HCT116 (cell line): Measurements from ENCODE around the gene FRY. TPM values are rescaled to one million over a fixed set of nuclear protein-coding genes. Genes with fewer than 3 reads are reported as not detected.

Experiments
- ATAC-seq: fragments of 200-7000 bp; cut with Tn5 transposase; 2 replicates; pipeline ENCODE4 v1.9.1; 2020; ENCODE audit warnings: mild to moderate bottlenecking, moderate library complexity
- BruUV-seq: library from RNA; stranded (reverse); fragments of 400-500 nt; replicated peaks from 2 replicates; lab custom pipeline; 2021; lab: Mats Ljungman, UMichigan
- CTCF ChIA-PET: fragments of 300-600 bp; sonication (Branson Sonifier 250); formaldehyde crosslinking; loops from one replicate; lab custom pipeline; 2021; ENCODE audit warnings: antibody characterized with exemption; lab: Charles Lee
- POLR2A ChIA-PET: fragments of 300-600, 350-600 bp; sonication (Branson Sonifier 250); formaldehyde crosslinking; loops from one replicate; lab custom pipeline; 2021; ENCODE audit warnings: antibody characterized with exemption; lab: Charles Lee
- RAD21 ChIA-PET, 2 experiments: fragments of 300-600 bp; sonication (Branson Sonifier 250); formaldehyde crosslinking; loops; one replicate each; lab custom pipeline; 2023; ENCODE audit warnings: low total read pairs in 2 of 2; ENCODE audit not compliant: uncharacterized antibody in 2 of 2, unreplicated experiment in 2 of 2, low non-redundant PET in 1 of 2; lab: Charles Lee
- DNase-seq: peaks from one replicate; pipeline ENCODE4 v3.0.0-alpha.2; 2010; ENCODE audit warnings: low read depth, low spot score
- H2AFZ ChIP-seq: fragments of 200-600 bp; shearing (Covaris generic), sonication (generic); 2 replicates; pipeline ENCODE4 v1.6.1; 2017; ENCODE audit warnings: low read depth, mixed run types, mixed read lengths, antibody characterized with exemption, low read length; ENCODE audit not compliant: poor library complexity, severe bottlenecking
- H3K27ac ChIP-seq: 2 replicates; pipeline ENCODE4 v1.5.1; 2012; ENCODE audit warnings: low read depth, low read length
- H3K27me3 ChIP-seq: fragments of 200-600 bp; sonication (generic); 2 replicates; pipeline ENCODE4 v1.6.1; 2016; ENCODE audit warnings: mixed run types, low read length, mixed read lengths; ENCODE audit not compliant: insufficient read depth
- H3K36me3 ChIP-seq, 2 experiments: fragments of 200-500 bp in 1 of 2; fragments of 200-600 bp in 1 of 2; sonication (Bioruptor generic) in 1 of 2; sonication (generic) in 1 of 2; 2 replicates each; pipeline versions ENCODE4 v1.5.1 to v1.6.1; 2014 to 2016; ENCODE audit warnings: low read length in 2 of 2, inconsistent platforms in 1 of 2, mixed read lengths in 1 of 2, mixed run types in 1 of 2; ENCODE audit not compliant: insufficient read depth in 2 of 2, control insufficient read depth in 1 of 2
- H3K4me1 ChIP-seq, 2 experiments: fragments of 200-600 bp in 1 of 2; sonication (generic) in 1 of 2; 2 replicates each; pipeline versions ENCODE4 v1.5.1 to v1.6.1; 2012 to 2017; ENCODE audit warnings: low read length in 2 of 2, inconsistent platforms in 1 of 2, mild to moderate bottlenecking in 1 of 2, mixed read lengths in 1 of 2, mixed run types in 1 of 2, moderate library complexity in 1 of 2; ENCODE audit not compliant: insufficient read depth in 2 of 2, control insufficient read depth in 1 of 2
- H3K4me2 ChIP-seq: fragments of 200-600 bp; sonication (generic); 2 replicates; pipeline ENCODE4 v1.6.1; 2017; ENCODE audit warnings: mixed run types, low read length, mixed read lengths
- H3K4me3 ChIP-seq, 2 experiments: fragments of 200-600 bp in 1 of 2; sonication (generic) in 1 of 2; replicated peaks in 1 of 2; 2 replicates each; pipeline ENCODE4 v1.5.1; 2011 to 2016; ENCODE audit warnings: low read length in 2 of 2, control low read depth in 1 of 2, low read depth in 1 of 2, mild to moderate bottlenecking in 1 of 2, mixed read lengths in 1 of 2, mixed run types in 1 of 2
- H3K79me2 ChIP-seq: fragments of 200-600 bp; sonication (generic); 2 replicates; pipeline ENCODE4 v1.6.1; 2017; ENCODE audit warnings: mild to moderate bottlenecking, mixed run types, low read length, moderate library complexity, mixed read lengths; ENCODE audit not compliant: insufficient read depth
- H3K9ac ChIP-seq: fragments of 200-600 bp; sonication (generic); 2 replicates; pipeline ENCODE4 v1.6.1; 2016; ENCODE audit warnings: low read length, mixed read lengths
- H3K9me2 ChIP-seq: fragments of 200-600 bp; sonication (generic), shearing (Covaris generic); 2 replicates; pipeline ENCODE4 v1.6.1; 2017; ENCODE audit warnings: mixed run types, mild to moderate bottlenecking, moderate library complexity; ENCODE audit not compliant: insufficient read depth
- H3K9me3 ChIP-seq, 2 experiments: fragments of 200-500 bp in 1 of 2; fragments of 200-600 bp in 1 of 2; sonication (Bioruptor generic) in 1 of 2; sonication (generic) in 1 of 2; 2 replicates each; pipeline ENCODE4 v1.6.1; 2014 to 2017; ENCODE audit warnings: low read length in 2 of 2, mixed read lengths in 2 of 2, inconsistent platforms in 1 of 2, low read depth in 1 of 2, mild to moderate bottlenecking in 1 of 2, mixed run types in 1 of 2, moderate library complexity in 1 of 2; ENCODE audit not compliant: control insufficient read depth in 1 of 2, insufficient read depth in 1 of 2
- H4K20me1 ChIP-seq: fragments of 200-600 bp; sonication (generic), shearing (Covaris generic); 2 replicates; pipeline ENCODE4 v1.6.1; 2017; ENCODE audit warnings: mixed run types, mild to moderate bottlenecking, moderate library complexity; ENCODE audit not compliant: insufficient read depth
- FOSL1 ChIP-seq: IDR thresholded peaks from 2 replicates; pipeline ENCODE4 v1.6.1; 2012; ENCODE audit warnings: low read depth
- SRF ChIP-seq: IDR thresholded peaks from 2 replicates; pipeline ENCODE4 v1.6.1; 2012; ENCODE audit warnings: low read depth
- intact Hi-C: fragments of 100-400 bp; cut with micrococcal nuclease; formaldehyde crosslinking; loops from 2 replicates; pipeline ENCODE4 v1.10.0; 2022
- total RNA-seq: library from RNA; stranded (reverse); gene quantifications from one replicate; pipeline ENCODE4 v1.2.1, GENCODE V29; 2021; ENCODE audit not compliant: unreplicated experiment
- TF ChIP-seq, protein P1 (sequence below), 3 experiments: fragments of 200-600 bp in 1 of 3; sonication (generic) in 1 of 3; IDR thresholded peaks in 2 of 3; conservative IDR thresholded peaks in 1 of 3; 2 replicates each; pipeline ENCODE4 v1.5.1; 2012 to 2017; ENCODE audit warnings: low read depth in 2 of 3, low read length in 2 of 3, antibody characterized with exemption in 1 of 3, borderline replicate concordance in 1 of 3, control low read depth in 1 of 3, mild to moderate bottlenecking in 1 of 3, mixed read lengths in 1 of 3, mixed run types in 1 of 3, moderate library complexity in 1 of 3; ENCODE audit not compliant: insufficient read depth in 1 of 3
- TF ChIP-seq, protein P2 (sequence below): IDR thresholded peaks from 2 replicates; pipeline ENCODE4 v1.6.1; 2011; ENCODE audit warnings: mild to moderate bottlenecking, low read length, moderate library complexity; ENCODE audit not compliant: insufficient replicate concordance; ENCODE audit errors: extremely low read depth

FRY gene
- total RNA-seq, 1 experiment from 2014 or later, result 1.4 TPM

DNA sequence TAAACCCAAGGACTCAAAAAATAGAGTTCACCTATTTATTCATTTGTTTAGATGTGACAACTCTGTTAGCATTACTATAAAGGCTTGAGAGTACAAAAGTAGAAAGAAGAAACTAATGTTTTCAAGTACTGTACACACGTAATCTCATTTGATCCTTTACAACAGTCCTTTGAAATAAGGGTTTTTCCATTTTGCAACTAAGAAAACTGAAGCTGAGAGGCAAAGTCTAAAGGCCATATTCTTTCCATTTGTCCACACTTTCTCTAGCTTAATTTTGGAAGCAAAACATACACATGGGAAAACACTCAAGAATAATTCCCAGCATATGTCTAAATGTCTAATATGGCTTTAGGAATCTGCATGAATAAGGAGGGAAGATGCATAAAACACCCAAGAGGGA, 249.5 kb downstream of the FRY start:
- Histone ChIP-seq H3K9me2 (no peaks in the 10 kb centered on the region; the same call in 1 of the 2 replicates), H4K20me1 (no peaks in the 10 kb centered on the region), H3K9ac (no peak overlapping the region), H3K4me1 (peaks cover 13% of the 10 kb centered on the region in 2 experiments), H3K4me2 (no peak overlapping the region), H3K27me3 (no peaks in the 10 kb centered on the region), H3K79me2 (no peaks in the 10 kb centered on the region), H3K9me3 (no peaks in the 10 kb centered on the region), H3K27ac (no peak overlapping the region), H2AFZ (no peak overlapping the region), H3K36me3 (no peaks in the 10 kb centered on the region), H3K4me3 (no peak overlapping the region)
- ChIA-PET CTCF (no interaction called here), POLR2A (no interaction called here), RAD21 (no interaction called here)
- DNase-seq (no peak), ATAC-seq (no peak)
- intact Hi-C loops, result no loop called here
- TF ChIP-seq, protein P1, sequence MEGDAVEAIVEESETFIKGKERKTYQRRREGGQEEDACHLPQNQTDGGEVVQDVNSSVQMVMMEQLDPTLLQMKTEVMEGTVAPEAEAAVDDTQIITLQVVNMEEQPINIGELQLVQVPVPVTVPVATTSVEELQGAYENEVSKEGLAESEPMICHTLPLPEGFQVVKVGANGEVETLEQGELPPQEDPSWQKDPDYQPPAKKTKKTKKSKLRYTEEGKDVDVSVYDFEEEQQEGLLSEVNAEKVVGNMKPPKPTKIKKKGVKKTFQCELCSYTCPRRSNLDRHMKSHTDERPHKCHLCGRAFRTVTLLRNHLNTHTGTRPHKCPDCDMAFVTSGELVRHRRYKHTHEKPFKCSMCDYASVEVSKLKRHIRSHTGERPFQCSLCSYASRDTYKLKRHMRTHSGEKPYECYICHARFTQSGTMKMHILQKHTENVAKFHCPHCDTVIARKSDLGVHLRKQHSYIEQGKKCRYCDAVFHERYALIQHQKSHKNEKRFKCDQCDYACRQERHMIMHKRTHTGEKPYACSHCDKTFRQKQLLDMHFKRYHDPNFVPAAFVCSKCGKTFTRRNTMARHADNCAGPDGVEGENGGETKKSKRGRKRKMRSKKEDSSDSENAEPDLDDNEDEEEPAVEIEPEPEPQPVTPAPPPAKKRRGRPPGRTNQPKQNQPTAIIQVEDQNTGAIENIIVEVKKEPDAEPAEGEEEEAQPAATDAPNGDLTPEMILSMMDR (IDR thresholded peaks at IDR 0.05 in 2 of 3, conservative IDR thresholded peaks at IDR 0.05 in 1 of 3; ENCODE audit: borderline replicate concordance in 1 of 3, insufficient read depth in 1 of 3, low read depth in 2 of 3, low read length in 2 of 3), result no peak
- TF ChIP-seq FOSL1, result no peak
- TF ChIP-seq SRF, result no peak
- TF ChIP-seq, protein P2, sequence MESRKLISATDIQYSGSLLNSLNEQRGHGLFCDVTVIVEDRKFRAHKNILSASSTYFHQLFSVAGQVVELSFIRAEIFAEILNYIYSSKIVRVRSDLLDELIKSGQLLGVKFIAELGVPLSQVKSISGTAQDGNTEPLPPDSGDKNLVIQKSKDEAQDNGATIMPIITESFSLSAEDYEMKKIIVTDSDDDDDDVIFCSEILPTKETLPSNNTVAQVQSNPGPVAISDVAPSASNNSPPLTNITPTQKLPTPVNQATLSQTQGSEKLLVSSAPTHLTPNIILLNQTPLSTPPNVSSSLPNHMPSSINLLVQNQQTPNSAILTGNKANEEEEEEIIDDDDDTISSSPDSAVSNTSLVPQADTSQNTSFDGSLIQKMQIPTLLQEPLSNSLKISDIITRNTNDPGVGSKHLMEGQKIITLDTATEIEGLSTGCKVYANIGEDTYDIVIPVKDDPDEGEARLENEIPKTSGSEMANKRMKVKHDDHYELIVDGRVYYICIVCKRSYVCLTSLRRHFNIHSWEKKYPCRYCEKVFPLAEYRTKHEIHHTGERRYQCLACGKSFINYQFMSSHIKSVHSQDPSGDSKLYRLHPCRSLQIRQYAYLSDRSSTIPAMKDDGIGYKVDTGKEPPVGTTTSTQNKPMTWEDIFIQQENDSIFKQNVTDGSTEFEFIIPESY, result no peak
- BruUV-seq, result no TSS peak
